NCI-H526 (cell line): ENCODE data around the gene PARVA.
A peak's percentile ranks its signal among the peaks of the same experiment; 100 is the strongest.

ENCODE experiments used
- DNase-seq, 2 experiments: peaks; one replicate each; lab custom pipeline; 2025; lab: John Stamatoyannopoulos, UW

Gene PARVA

GRCh38 chr11:12376259-12377081 is 901 bp upstream of the PARVA start:
- no peak for DNase-seq

GRCh38 chr11:12377824-12378593 is 638 bp downstream of the PARVA start:
- peak; percentile 38 to 86 for DNase-seq

- no peak for DNase-seq
Measured at GRCh38 chr11:12380565-12381325, 3.4 kb downstream of the PARVA start.

- no peak for DNase-seq
Measured at GRCh38 chr11:12381875-12382274, 4.5 kb downstream of the PARVA start.

DNA sequence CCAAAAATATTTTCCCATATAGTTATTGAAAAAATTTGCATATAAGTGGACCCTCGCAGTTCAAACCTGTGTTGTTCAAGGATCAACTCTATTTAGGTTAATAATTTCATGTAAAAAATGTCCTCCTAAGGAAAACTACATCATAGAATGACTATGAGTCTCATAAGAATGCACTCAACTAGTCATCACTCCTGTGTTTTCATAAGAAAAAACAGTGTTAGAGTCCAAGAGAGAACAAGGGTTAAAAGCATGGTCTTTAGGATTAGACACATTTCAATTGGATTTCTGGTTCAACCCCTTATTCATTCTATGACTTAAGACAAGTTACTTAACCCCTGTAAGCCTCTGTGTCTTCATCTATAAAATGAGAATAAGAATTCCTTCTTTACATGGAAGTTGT is 5.1 kb downstream of the PARVA start:
- no peak for DNase-seq

DNA sequence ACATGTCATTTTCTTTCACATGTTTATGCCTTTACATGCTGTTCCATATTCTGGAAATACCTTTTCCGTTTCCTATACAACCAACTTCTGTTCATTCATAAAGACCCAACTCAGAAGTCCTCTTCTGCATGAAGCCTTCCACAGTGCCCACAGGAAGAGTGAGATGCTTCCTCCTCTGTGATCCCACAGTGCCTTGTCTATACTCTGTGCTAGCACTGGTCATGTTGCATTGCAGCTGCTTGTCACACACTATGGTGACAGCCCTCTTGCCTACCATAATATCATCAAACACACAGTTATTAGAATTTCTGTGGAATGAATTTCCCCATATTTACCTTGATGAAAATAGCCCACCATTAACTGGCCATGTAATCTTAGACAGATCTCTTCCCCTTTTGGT is 8.9 kb downstream of the PARVA start:
- DNase-seq, result no peak

GRCh38 chr11:12386745-12387144 is 9.4 kb downstream of the PARVA start:
- DNase-seq, result no peak

- no peak for DNase-seq
Measured at GRCh38 chr11:12388173-12388572, 10.8 kb downstream of the PARVA start.

GRCh38 chr11:12388939-12389670 is 11.7 kb downstream of the PARVA start:
- DNase-seq, result no peak

DNA sequence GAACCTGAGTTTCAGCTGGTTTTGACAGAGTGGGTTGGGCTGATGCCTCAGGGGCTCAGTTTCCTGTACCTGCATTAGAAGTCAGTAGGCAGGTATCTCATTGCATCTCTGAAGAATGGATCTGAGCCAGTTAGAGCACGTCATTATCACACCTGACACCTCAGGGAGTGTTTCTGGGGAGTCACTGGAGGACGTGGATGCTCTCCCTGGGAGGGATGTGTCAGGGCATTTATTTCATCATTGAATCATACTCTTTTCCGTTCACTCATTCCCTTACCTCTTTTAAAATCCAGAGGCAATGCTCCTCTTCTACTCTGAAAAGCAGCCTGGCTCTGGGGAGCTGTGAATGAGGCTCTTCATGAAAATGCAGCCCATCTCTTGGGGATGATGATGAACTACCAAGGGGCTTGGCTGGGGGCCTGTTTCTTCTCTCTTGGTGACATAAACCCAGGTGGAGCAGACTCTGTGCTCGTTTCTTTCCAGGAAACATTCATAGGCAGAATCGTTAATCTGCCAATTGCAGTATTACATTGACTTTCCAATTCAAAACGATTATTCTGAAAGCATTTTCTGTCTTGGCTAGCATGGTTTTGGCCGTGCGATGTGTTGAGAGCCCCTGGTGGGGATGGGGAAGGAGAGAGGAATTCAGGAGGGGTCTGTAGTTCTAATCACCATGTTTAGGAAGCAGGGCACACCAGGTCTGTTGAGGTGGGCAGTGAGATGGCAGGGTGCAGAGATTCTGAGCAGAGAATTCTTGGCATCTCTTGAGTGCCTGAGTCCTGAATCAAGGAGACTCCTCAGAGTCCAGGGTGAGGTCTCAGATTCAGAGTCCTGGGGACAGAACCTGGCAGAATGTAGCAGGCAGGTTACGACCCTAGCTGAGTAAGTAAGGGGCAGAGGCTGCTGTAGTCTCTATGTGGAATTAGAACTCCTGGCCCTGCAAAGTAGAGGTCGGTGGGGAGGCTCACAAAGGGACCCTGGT is 12.6 kb downstream of the PARVA start:
- DNase-seq, result no peak

DNA sequence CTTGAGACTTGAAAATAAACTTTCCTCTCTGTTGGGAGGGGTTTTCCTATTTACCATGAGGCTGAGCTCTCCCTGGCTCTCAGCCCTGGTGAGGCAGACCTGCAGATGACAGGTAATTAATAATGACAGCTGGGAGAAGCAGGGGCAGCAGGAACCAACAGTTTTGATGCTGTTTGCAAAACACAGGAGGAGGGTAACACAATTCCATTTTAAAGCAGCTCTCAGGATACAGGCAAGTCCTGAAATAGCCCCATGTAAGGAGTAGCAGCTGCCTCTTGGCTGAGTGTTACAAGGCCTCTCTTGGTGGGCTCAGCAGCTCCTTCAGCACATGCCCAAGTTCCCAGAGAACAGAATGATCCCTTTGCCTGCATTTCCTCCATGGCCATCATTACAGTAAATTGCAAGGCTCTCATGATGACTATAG is 13.3 kb downstream of the PARVA start:
- DNase-seq, result no peak

DNA sequence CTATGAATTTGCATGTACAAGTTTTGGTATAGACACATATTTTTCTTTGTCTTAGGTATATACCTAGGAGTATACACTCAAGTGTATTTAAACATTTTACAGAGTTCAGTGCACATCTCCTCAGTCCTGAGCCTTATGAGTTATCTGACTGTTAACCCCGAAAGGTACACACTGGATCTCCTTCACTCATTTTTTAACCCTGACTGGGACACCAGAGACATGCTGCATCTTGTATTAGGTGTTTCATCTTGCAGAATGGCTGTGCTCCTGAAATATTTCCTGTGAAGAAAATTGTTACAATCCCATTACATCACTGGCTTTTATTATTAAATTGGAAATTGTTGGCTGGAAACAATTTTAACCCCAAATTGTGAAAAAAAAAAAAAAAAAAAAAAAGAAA is 15.3 kb downstream of the PARVA start:
- DNase-seq, result no peak

- no peak for DNase-seq
Measured at GRCh38 chr11:12393691-12394090, 16.3 kb downstream of the PARVA start.

GRCh38 chr11:12394601-12395000 is 17.2 kb downstream of the PARVA start:
- DNase-seq, result no peak

DNA sequence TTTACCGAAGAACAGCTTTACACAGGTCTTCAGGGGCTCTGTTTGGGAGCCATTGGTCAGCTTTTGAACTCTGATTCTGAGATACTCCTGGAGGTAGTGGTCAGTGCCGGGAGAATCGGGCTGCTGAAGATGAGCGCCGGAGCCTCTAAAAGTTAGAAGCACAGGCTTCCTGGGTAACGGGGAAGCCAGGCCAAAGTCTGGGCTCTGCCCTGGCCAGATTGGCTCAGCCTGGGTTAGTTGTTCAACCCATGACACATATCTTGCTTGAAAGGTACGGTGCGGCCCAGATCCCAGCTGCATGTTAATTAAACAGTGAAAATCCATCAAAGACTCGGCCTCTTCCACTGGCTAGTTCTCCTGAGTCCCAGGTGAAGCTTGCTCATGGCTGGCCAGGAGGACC is 18.0 kb downstream of the PARVA start:
- no peak for DNase-seq

DNA sequence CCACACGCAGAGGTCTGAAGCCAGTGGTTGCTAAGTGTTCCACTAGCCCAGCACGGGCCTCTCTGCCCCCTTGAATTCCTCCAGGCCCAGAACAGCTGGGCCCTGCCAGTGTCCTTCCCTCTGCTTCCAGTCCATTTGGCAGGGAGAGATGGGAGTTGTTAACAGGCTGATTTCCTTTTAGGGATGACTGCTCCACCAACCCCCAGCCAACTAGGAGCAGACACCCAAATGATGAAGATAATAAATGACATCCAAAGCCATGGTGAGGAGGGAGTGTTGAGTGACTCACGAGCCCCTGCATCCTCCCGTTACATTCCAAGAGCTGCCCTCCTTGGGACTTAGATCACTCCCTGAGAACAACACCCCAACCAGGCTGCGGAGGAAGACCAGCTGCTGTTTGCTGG is 20.6 kb downstream of the PARVA start:
- DNase-seq, result no peak

- DNase-seq, result no peak
Measured at GRCh38 chr11:12399355-12399754, 22.0 kb downstream of the PARVA start.

DNA sequence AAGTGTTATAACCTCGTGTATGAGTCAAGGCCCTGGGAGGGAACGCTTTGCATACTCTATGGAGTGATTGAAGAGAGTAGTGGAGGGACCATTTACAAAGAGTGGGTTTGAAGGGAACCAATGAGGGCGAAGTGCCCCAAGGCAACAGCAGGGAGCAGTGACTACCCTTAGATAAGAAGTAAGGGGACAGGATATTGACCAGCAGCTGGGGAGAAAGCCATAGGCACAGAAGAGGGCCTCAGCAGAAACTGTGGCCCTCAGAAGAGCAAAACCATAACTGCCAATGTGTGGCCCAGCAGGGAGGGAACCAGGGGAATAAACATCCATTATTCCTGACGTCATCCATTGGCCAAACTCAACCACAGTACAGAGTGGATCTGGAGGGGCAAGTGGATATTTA is 24.7 kb downstream of the PARVA start:
- DNase-seq, result no peak

- no peak for DNase-seq
Measured at GRCh38 chr11:12402691-12403120, 25.3 kb downstream of the PARVA start.

DNA sequence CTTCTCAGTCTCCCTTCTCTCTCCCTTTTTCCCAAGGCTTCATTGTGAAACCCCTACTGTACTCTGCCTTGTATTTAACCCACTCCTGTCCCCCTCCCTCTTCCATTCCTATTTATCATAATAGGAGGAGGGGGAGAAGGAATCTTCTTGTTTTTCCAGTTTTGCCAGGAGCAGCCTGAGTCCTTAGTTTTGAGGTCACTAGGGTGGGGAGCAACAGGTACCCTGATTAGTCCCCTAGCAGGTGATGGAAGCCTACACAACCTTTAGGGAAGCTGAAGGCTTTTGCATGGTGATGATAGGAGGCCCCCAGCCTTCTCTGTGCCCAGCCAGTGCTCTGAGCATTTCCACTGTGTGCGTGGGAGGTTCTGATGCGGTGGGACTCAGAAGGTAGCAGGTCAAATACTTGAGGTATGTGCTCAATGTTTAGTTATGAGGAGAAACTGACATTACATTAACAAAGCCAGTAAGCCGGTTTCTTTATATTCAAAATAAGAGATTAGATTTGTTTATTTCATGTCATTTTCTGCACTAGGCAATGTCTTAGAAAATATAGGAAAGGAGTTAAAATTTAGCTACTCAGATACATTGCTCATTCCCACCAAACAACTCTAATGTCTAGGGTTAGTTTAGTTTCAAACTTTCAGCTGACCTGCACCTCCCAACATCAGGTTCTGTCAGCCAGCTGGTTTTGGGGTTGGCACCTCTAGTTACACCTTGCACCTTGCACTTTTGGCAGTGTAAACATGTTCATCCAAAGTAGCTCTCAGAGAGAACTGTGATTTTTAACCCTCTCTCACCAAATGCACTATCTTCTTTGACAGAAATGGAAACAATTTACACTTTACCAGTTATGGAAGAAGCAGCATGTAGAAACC is 26.0 kb downstream of the PARVA start:
- DNase-seq, result no peak
